ENCODE data around the gene ITGB2. TPM values are rescaled to one million over a fixed set of nuclear protein-coding genes. Genes with fewer than 3 reads are reported as not detected.

The ITGB2 gene
- total RNA-seq, 1 donor from 2014 or later = 0.74 TPM

DNA sequence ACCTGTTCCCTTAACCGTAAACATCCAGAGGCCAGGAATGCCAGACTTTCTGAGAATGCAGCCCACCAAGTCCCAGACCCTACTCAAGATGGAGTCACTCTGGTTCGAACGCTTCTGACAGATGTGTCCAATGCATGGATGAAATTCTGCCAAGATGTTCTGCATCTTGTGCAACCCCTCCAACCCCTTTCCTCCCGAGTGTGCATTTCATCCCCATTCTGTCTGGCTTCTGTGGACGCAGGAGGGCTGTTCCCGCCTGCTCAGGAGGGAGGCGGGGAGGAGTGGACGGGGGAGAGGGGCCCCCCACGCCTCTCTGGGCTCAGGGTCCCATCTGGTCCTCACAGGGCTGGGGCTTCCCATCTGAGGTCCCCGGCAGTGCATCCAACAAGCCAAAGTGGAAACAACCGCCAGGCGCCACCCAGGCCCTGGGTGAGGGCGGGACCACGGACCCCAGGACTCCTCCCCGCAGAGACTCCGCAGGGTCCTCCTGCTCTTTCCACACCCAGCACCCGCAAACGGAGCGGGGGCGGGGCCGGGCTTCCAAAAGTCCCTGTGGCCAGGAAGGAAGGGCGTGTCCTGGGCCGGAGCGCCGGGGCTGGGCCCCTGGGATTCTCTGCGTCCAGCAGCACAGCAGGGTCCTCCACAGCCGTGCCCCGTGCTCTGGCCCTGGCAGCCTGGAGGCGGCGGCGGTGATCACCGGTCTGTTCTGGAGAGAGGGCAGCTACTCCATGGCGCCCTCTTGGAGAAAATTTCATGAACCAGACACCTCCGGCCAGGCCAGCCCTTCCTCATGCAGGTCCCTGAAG, 75.1 kb downstream of the ITGB2 start:
- H3K4me3 Mint-ChIP-seq = peak overlapping the region; percentile 56
- no peak for TF ChIP-seq CTCF (IDR thresholded peaks at IDR 0.05; ENCODE audit: unreplicated experiment)
- peaks cover 13% of the 10 kb centered on the region for H3K4me1 Mint-ChIP-seq
- H3K36me3 Mint-ChIP-seq = peaks cover 8% of the 10 kb centered on the region
- H3K27me3 Mint-ChIP-seq (ENCODE audit: low read depth) = peaks cover 15% of the 10 kb centered on the region
- peak in 1 of 2 experiments; percentile 66 for DNase-seq (ENCODE audit: low spot score in 2 of 2, unreplicated experiment in 2 of 2)
- H3K9me3 Mint-ChIP-seq = no peaks in the 10 kb centered on the region
- H3K27ac Mint-ChIP-seq = no peak overlapping the region

DNA sequence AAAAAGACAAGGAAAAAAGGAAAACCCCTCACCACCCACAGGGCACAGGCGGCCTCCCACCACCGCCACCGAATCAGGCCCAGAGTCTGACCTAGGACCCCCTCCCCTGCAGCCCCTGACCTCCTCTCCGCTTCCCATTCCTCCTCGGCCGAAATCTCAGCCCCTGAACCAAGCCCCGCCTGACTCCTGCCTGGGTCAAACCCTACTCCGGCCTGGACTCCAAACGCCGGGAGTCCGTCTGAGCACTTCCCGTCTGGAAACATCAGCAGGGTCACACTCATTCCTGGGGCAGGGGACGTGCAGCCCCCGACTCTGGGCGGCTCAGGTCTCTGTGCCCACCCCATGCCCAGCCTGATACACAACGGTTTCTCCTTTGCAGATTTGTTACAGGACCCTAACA, 76.4 kb downstream of the ITGB2 start:
- DNase-seq (ENCODE audit: low spot score in 2 of 2, unreplicated experiment in 2 of 2) = no peak
- no peak for TF ChIP-seq CTCF (IDR thresholded peaks at IDR 0.05; ENCODE audit: unreplicated experiment)
- Mint-ChIP-seq H3K27ac (no peak overlapping the region), H3K27me3 (ENCODE audit: low read depth) (peaks cover 15% of the 10 kb centered on the region), H3K4me1 (peaks cover 13% of the 10 kb centered on the region), H3K36me3 (peaks cover 3% of the 10 kb centered on the region), H3K4me3 (no peak overlapping the region), H3K9me3 (no peaks in the 10 kb centered on the region)

- no peaks in the 10 kb centered on the region for H3K9me3 Mint-ChIP-seq
- peaks cover 13% of the 10 kb centered on the region for H3K4me1 Mint-ChIP-seq
- no peak for TF ChIP-seq CTCF (IDR thresholded peaks at IDR 0.05; ENCODE audit: unreplicated experiment)
- peaks cover 15% of the 10 kb centered on the region for H3K27me3 Mint-ChIP-seq (ENCODE audit: low read depth)
- H3K4me3 Mint-ChIP-seq = no peak overlapping the region
- H3K36me3 Mint-ChIP-seq = no peaks in the 10 kb centered on the region
- DNase-seq (ENCODE audit: low spot score in 2 of 2, unreplicated experiment in 2 of 2) = no peak
- H3K27ac Mint-ChIP-seq = no peak overlapping the region
Observed at GRCh38 chr21:44842721-44843445, 77.8 kb downstream of the ITGB2 start.

- Mint-ChIP-seq H3K9me3 (no peaks in the 10 kb centered on the region), H3K36me3 (no peaks in the 10 kb centered on the region), H3K27ac (no peak overlapping the region), H3K4me1 (peaks cover 13% of the 10 kb centered on the region), H3K27me3 (ENCODE audit: low read depth) (peaks cover 15% of the 10 kb centered on the region), H3K4me3 (no peak overlapping the region)
- no peak for TF ChIP-seq CTCF (IDR thresholded peaks at IDR 0.05; ENCODE audit: unreplicated experiment)
- DNase-seq (ENCODE audit: low spot score in 2 of 2, unreplicated experiment in 2 of 2) = no peak
Observed at GRCh38 chr21:44842087-44842486, 78.6 kb downstream of the ITGB2 start.

GRCh38 chr21:44840771-44841170, 79.9 kb downstream of the ITGB2 start:
- DNase-seq (ENCODE audit: low spot score in 2 of 2, unreplicated experiment in 2 of 2) = no peak
- peaks cover 15% of the 10 kb centered on the region for H3K27me3 Mint-ChIP-seq (ENCODE audit: low read depth)
- H3K27ac Mint-ChIP-seq = no peak overlapping the region
- no peaks in the 10 kb centered on the region for H3K9me3 Mint-ChIP-seq
- no peak overlapping the region for H3K4me3 Mint-ChIP-seq
- H3K36me3 Mint-ChIP-seq = no peaks in the 10 kb centered on the region
- peaks cover 11% of the 10 kb centered on the region for H3K4me1 Mint-ChIP-seq
- no peak for TF ChIP-seq CTCF (IDR thresholded peaks at IDR 0.05; ENCODE audit: unreplicated experiment)
